ENCODE measurements around the gene PKP4.

Gene PKP4

GRCh38 chr2:158518084-158518483 lies 61.3 kb downstream of the PKP4 start:
- no peak overlapping the region for H3K4me3 ChIP-seq (replicated peaks; ENCODE audit: low read depth, low read length)
- no peak for TF ChIP-seq CTCF (IDR thresholded peaks at IDR 0.05; ENCODE audit: low read depth, low read length, missing control alignments)
- DNase-seq (ENCODE audit: extremely low read depth, low read depth), result no peak

DNA sequence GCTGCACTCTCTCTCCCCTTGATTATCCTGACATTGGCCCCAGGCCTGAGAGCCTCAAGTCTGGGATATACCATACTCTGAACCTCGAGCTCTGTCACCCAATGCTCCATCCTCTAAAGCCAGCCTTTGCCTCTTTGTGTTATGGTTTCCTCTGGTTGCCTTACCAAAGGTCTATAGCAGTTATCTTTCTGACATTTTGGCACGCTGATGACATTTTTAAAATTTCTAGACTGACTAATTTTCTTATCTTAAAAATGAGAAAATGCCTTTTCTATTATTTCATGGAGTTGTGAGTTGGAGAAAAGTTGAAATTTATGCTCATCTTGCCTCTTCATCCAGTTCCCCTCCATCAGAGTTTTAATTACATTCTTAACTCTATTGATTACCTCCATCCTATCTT lies 62.7 kb downstream of the PKP4 start:
- H3K4me3 ChIP-seq (replicated peaks; ENCODE audit: low read depth, low read length), result no peak overlapping the region
- no peak for DNase-seq (ENCODE audit: extremely low read depth, low read depth)
- no peak for TF ChIP-seq CTCF (IDR thresholded peaks at IDR 0.05; ENCODE audit: low read depth, low read length, missing control alignments)

DNA sequence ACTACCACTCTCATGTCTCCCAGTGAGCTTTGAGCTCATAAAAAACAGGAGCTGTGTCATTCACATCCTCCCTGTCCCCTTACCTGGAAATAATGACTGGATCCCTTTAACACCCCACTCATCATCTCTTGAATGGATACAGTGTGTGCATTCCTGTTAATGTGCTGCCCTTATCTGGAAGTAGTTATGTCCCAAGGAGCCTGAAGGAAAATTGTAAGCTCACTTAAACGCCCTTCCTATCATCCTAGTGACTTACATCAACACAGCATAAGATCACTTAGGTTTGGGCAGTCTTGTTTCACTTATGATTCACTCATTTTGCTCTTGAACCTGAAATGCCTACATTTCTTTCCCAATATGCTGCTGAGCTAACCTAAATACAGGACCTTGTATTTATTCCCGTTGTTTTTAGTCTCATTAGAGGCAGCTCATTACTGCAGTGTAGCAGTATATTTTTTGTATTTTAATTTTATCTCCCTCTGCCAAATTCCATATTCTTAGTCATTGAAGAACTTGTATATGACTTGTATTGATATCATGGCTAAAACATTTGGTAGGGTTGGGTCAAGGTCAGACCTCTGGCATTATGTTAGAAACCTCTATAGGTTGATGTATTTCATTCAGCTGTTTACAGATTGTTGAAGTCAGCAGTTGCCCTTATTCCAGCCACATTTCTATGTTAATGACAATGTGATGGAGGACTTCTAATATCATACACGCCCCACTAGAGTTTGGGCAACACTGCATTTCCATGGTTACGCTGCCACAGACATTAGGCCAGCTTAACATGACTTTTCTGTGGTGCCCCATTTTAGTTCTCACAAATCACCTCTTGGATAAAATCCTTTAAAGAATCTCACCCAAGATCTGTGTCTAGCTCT lies 72.9 kb downstream of the PKP4 start:
- no peak overlapping the region for H3K4me3 ChIP-seq (replicated peaks; ENCODE audit: low read depth, low read length)
- peak; percentile 58 for DNase-seq (ENCODE audit: extremely low read depth, low read depth)
- TF ChIP-seq CTCF (IDR thresholded peaks at IDR 0.05; ENCODE audit: low read depth, low read length, missing control alignments), result no peak

GRCh38 chr2:158530829-158531228 lies 74.1 kb downstream of the PKP4 start:
- TF ChIP-seq CTCF (IDR thresholded peaks at IDR 0.05; ENCODE audit: low read depth, low read length, missing control alignments), result no peak
- H3K4me3 ChIP-seq (replicated peaks; ENCODE audit: low read depth, low read length), result no peak overlapping the region
- DNase-seq (ENCODE audit: extremely low read depth, low read depth), result no peak

GRCh38 chr2:158533009-158533408 lies 76.3 kb downstream of the PKP4 start:
- DNase-seq (ENCODE audit: extremely low read depth, low read depth), result no peak
- no peak overlapping the region for H3K4me3 ChIP-seq (replicated peaks; ENCODE audit: low read depth, low read length)
- TF ChIP-seq CTCF (IDR thresholded peaks at IDR 0.05; ENCODE audit: low read depth, low read length, missing control alignments), result no peak

DNA sequence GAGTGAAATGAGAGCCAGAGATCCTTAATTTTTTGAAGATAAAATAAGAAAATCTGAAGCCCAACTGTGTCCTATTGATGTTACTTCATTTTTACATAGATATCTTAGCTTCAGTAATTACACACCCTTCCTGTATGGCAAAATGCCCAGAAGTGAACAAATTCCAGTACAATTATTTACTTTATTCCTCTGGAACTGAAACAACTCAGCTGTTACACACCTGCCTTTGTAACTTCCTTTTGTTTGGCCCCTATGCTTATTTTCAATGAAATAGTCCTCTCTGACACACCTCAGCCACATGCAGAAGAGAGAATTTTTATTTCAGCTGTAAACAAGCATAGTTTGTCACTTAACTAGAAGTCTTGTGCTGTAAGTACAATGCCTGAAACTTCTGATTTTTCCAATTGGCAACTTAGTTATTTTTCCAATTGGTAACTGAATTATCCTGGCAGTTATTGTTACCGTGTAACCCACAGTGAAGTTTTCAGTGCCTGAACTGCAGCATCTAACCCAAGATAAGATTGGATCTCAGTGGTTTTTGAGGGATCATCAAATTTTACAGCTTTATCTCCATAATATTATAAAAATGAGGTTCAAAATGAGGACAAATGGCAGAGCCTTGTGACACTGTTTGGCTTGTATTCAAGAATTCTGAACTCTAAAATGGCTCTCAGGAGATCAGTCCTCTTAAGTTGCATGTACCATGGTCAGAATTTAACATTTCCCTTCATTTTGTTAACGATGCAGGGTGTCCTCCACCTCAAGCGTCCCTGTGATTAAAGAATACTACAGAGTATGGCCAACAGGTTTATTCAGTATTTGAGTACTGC lies 82.6 kb downstream of the PKP4 start:
- peak; percentile 81 for DNase-seq (ENCODE audit: extremely low read depth, low read depth)
- no peak overlapping the region for H3K4me3 ChIP-seq (replicated peaks; ENCODE audit: low read depth, low read length)
- TF ChIP-seq CTCF (IDR thresholded peaks at IDR 0.05; ENCODE audit: low read depth, low read length, missing control alignments), result no peak
